Measurements from ENCODE around the gene PLCXD3. TPM values are rescaled to one million over a fixed set of nuclear protein-coding genes. Genes with fewer than 3 reads are reported as not detected.

PLCXD3 gene
- total RNA-seq, 3 donors from 2014 or later, result 0.29 to 1.6 (median 1.2) TPM

DNA sequence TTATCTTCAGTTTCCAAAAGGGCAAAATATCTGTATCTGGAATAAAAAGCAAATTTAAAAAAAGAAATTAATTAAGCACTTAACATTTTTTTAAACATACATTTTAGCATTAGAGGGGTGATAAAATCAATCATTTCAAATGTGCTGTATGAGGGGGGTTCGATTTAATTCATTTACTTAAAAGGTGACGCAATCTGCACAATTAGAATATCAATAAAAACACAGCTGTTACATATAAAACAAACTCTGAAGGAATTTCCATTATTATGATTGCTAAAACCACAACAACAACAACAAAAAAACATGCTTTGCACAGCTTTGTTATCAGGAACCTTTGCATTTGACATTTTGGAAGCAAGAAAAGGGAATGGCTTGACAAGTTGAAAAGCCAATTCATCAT, 225.5 kb downstream of the PLCXD3 start:
- intact Hi-C loops (cut with DNase I, micrococcal nuclease), result no loop called here
- TF ChIP-seq, protein P1, sequence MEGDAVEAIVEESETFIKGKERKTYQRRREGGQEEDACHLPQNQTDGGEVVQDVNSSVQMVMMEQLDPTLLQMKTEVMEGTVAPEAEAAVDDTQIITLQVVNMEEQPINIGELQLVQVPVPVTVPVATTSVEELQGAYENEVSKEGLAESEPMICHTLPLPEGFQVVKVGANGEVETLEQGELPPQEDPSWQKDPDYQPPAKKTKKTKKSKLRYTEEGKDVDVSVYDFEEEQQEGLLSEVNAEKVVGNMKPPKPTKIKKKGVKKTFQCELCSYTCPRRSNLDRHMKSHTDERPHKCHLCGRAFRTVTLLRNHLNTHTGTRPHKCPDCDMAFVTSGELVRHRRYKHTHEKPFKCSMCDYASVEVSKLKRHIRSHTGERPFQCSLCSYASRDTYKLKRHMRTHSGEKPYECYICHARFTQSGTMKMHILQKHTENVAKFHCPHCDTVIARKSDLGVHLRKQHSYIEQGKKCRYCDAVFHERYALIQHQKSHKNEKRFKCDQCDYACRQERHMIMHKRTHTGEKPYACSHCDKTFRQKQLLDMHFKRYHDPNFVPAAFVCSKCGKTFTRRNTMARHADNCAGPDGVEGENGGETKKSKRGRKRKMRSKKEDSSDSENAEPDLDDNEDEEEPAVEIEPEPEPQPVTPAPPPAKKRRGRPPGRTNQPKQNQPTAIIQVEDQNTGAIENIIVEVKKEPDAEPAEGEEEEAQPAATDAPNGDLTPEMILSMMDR (IDR thresholded peaks at IDR 0.05), result no peak
- no peaks in the 10 kb centered on the region for H3K9me3 ChIP-seq
- no peaks in the 10 kb centered on the region for H3K36me3 ChIP-seq (ENCODE audit: low read depth)
- ATAC-seq (no peak), DNase-seq (no peak)
- peaks cover 2% of the 10 kb centered on the region for H3K4me1 ChIP-seq (ENCODE audit: low read depth)
- no peak overlapping the region for H3K4me3 ChIP-seq

DNA sequence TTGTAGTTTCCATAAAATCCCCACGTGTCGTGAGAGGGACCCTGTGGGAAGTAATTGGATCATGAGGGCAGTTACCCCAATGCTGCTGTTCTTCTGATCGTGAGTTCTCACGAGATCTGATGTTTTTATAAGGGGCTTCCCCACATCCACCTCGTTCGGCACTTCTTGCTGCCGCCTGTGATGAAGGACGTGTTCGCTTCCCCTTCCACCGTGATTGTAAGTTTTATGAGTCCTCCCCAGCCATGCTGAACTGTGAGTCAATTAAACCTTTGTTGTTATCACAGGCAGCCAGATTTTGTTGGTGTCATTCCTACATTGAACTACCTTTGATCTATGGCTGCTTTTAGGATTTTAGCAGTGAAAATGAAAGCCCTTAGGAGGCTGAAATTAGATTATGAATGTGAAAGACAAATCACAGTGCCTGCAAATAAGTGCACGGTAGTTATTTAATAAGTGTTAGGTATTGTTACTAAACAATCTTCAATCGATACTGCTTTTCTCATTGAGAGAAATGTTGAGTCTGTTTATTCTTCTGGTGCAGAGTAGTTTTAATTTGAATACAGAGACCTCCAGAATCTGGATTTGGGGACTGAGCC, 229.1 kb downstream of the PLCXD3 start:
- TF ChIP-seq, protein P1 (IDR thresholded peaks at IDR 0.05), result no peak
- peak; percentile 59 for ATAC-seq
- DNase-seq, result peak in 1 of 3 donors; percentile 7
- Histone ChIP-seq H3K4me1 (ENCODE audit: low read depth) (peaks cover 2% of the 10 kb centered on the region), H3K36me3 (ENCODE audit: low read depth) (no peaks in the 10 kb centered on the region), H3K4me3 (no peak overlapping the region), H3K9me3 (no peaks in the 10 kb centered on the region)
- intact Hi-C loops (cut with DNase I, micrococcal nuclease), result no loop called here

- Histone ChIP-seq H3K9me3 (no peaks in the 10 kb centered on the region), H3K36me3 (ENCODE audit: low read depth) (no peaks in the 10 kb centered on the region), H3K4me3 (no peak overlapping the region), H3K4me1 (ENCODE audit: low read depth) (peaks cover 2% of the 10 kb centered on the region)
- intact Hi-C loops (cut with DNase I, micrococcal nuclease), result loop anchor here in 1 of 2 donors (10.0 kb wide), 1 partner anchor 374 kb away; the partner anchor contains the start of gene C7
- no peak for ATAC-seq
- TF ChIP-seq, protein P1 (IDR thresholded peaks at IDR 0.05), result no peak
- DNase-seq, result no peak
These were observed 231.4 kb downstream of the PLCXD3 start for GRCh38 chr5:41279040-41279439.

DNA sequence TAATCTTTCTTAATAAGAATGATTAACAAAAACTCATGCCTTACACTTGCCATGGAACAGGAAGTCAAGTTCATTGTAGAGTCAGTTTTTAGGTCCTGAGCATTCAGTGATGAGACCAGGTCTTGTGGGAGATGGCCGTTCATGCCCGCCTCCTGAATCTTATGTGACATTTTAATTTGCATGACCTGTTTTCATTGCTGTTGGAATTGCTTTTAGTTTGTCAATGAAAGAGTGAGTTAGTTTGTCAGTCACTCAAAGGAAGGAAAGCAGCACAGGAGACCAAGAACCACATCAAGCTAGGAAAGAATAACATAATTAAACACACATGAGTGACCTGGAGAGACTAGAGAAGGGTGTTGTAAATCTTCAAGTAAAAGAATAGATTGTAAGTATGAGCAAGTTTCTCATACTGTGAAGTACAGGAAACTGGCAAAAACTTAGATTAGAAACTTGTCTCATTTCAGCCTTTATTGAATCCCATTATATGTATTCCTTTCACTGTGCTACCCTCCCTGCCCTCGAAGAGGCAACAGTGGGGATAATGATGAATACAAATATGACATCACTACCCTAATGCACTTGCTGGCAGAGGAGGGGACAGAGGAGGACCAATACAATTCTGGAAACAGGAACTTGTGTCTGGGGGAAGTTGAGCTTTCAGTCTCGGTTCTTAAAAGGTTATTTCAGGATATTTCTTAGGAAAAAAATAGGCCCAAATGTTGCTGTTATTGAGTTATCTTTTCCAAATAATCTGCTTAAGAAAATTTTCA, 232.7 kb downstream of the PLCXD3 start:
- ATAC-seq (no peak), DNase-seq (no peak)
- H3K4me3 ChIP-seq, result no peak overlapping the region
- TF ChIP-seq, protein P1 (IDR thresholded peaks at IDR 0.05), result no peak
- no peaks in the 10 kb centered on the region for H3K36me3 ChIP-seq (ENCODE audit: low read depth)
- intact Hi-C loops (cut with DNase I, micrococcal nuclease), result loop anchor here in 1 of 2 donors (10.0 kb wide), 1 partner anchor 373 kb away; the partner anchor contains the start of gene C7
- H3K9me3 ChIP-seq, result no peaks in the 10 kb centered on the region
- peaks cover 2% of the 10 kb centered on the region for H3K4me1 ChIP-seq (ENCODE audit: low read depth)

DNA sequence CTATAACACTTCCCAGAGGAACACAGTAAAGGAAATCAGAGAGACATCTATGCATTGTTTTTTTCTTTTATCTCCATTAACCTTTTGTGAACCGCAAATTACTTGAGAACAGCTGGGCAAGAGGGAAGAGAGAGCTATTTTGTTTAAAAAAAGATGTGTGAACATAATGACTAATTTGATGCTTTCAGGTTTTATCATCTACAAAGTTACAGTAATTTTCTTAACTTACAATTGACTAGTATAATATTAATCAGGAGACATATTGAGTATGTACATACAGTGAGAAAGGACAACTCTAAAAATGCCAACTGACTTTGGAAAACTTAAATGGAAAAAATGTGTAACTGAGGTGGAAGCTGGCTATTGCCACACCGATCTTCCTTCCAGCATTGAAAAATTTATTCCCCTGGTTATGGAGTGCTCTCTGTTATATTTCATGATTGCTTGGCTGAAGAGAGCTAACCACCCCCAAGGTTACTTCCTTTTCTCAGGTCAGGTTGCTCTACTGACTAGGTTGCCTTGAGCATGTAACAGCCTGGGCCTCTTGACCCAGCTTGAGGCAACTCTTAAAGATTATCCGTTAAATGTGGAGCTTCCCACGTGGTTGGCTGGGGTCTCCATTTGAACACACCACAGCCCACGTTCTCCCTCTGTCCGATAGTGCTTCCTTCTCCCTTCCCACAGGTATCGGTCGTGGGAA, 234.4 kb downstream of the PLCXD3 start:
- Histone ChIP-seq H3K4me1 (ENCODE audit: low read depth) (no peaks in the 10 kb centered on the region), H3K4me3 (no peak overlapping the region), H3K36me3 (ENCODE audit: low read depth) (no peaks in the 10 kb centered on the region), H3K9me3 (no peaks in the 10 kb centered on the region)
- ATAC-seq (no peak), DNase-seq (no peak)
- TF ChIP-seq, protein P1 (IDR thresholded peaks at IDR 0.05), result no peak
- intact Hi-C loops (cut with DNase I, micrococcal nuclease), result loop anchor here in 1 of 2 donors (10.0 kb wide), 1 partner anchor 371 kb away; the partner anchor contains the start of gene C7
